Nephron (organoid): ENCODE results near the gene PARL.
"Not testable (repeated sequence)": the region's sequence is repeated elsewhere in the genome, so short reads cannot be mapped to it uniquely, and the experiment has no call there.

Source experiments
- H3K27ac Mint-ChIP-seq, 3 experiments: 2 replicates each; pipeline ENCODE4 v1.8.0; 2020; ENCODE audit warnings: mixed read lengths in 3 of 3, mild to moderate bottlenecking in 2 of 3, moderate library complexity in 1 of 3
- H3K27me3 Mint-ChIP-seq: 2 replicates; pipeline ENCODE4 v1.8.0; 2021; ENCODE audit warnings: low read depth, mild to moderate bottlenecking, moderate library complexity, mixed read lengths
- H3K36me3 Mint-ChIP-seq: 2 replicates; pipeline ENCODE4 v1.8.0; 2020; ENCODE audit warnings: low read depth, mixed read lengths
- H3K4me1 Mint-ChIP-seq: 2 replicates; pipeline ENCODE4 v1.8.0; 2020; ENCODE audit warnings: mixed read lengths
- H3K4me3 Mint-ChIP-seq, 3 experiments: 2 replicates each; pipeline ENCODE4 v1.8.0; 2020; ENCODE audit warnings: mild to moderate bottlenecking in 3 of 3, mixed read lengths in 3 of 3, moderate library complexity in 2 of 3
- H3K9me3 Mint-ChIP-seq: 2 replicates; pipeline ENCODE4 v1.8.0; 2020; ENCODE audit warnings: mixed read lengths
- TF ChIP-seq, protein P1 (sequence below), 3 experiments: fragments of 200-600 bp; sonication (generic); IDR thresholded peaks; one replicate each; pipeline ENCODE4 v1.5.0; 2021; ENCODE audit warnings: antibody characterized with exemption in 3 of 3; ENCODE audit not compliant: unreplicated experiment in 3 of 3

Gene PARL

GRCh38 chr3:183879243-183879642 is 5.4 kb downstream of the PARL start:
- H3K4me3 Mint-ChIP-seq = no peak overlapping the region
- H3K27me3 Mint-ChIP-seq = no peaks in the 10 kb centered on the region
- H3K4me1 Mint-ChIP-seq = peaks cover 22% of the 10 kb centered on the region
- TF ChIP-seq, protein P1, sequence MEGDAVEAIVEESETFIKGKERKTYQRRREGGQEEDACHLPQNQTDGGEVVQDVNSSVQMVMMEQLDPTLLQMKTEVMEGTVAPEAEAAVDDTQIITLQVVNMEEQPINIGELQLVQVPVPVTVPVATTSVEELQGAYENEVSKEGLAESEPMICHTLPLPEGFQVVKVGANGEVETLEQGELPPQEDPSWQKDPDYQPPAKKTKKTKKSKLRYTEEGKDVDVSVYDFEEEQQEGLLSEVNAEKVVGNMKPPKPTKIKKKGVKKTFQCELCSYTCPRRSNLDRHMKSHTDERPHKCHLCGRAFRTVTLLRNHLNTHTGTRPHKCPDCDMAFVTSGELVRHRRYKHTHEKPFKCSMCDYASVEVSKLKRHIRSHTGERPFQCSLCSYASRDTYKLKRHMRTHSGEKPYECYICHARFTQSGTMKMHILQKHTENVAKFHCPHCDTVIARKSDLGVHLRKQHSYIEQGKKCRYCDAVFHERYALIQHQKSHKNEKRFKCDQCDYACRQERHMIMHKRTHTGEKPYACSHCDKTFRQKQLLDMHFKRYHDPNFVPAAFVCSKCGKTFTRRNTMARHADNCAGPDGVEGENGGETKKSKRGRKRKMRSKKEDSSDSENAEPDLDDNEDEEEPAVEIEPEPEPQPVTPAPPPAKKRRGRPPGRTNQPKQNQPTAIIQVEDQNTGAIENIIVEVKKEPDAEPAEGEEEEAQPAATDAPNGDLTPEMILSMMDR (IDR thresholded peaks at IDR 0.05; ENCODE audit: unreplicated experiment in 3 of 3) = no peak
- peaks cover 15% of the 10 kb centered on the region for H3K36me3 Mint-ChIP-seq
- H3K27ac Mint-ChIP-seq = no peak overlapping the region
- H3K9me3 Mint-ChIP-seq = no peaks in the 10 kb centered on the region

- H3K4me3 Mint-ChIP-seq = no peak overlapping the region
- no peak overlapping the region for H3K27ac Mint-ChIP-seq
- H3K27me3 Mint-ChIP-seq = no peaks in the 10 kb centered on the region
- peaks cover 15% of the 10 kb centered on the region for H3K36me3 Mint-ChIP-seq
- peaks cover 10% of the 10 kb centered on the region for H3K4me1 Mint-ChIP-seq
- H3K9me3 Mint-ChIP-seq = no peaks in the 10 kb centered on the region
- TF ChIP-seq, protein P1 (IDR thresholded peaks at IDR 0.05; ENCODE audit: unreplicated experiment in 3 of 3) = no peak
Observed at GRCh38 chr3:183878071-183878470, 6.6 kb downstream of the PARL start.

GRCh38 chr3:183877227-183877626 is 7.5 kb downstream of the PARL start:
- not testable (repeated sequence) for H3K4me3 Mint-ChIP-seq, H3K27ac Mint-ChIP-seq, H3K9me3 Mint-ChIP-seq, H3K4me1 Mint-ChIP-seq, H3K27me3 Mint-ChIP-seq
- H3K36me3 Mint-ChIP-seq = peaks cover 15% of the 10 kb centered on the region

GRCh38 chr3:183875411-183875810 is 9.3 kb downstream of the PARL start:
- Mint-ChIP-seq H3K27me3 (no peaks in the 10 kb centered on the region), H3K27ac (no peak overlapping the region), H3K36me3 (peaks cover 15% of the 10 kb centered on the region), H3K4me3 (no peak overlapping the region), H3K9me3 (no peaks in the 10 kb centered on the region), H3K4me1 (no peaks in the 10 kb centered on the region)
- TF ChIP-seq, protein P1 (IDR thresholded peaks at IDR 0.05; ENCODE audit: unreplicated experiment in 3 of 3) = no peak

DNA sequence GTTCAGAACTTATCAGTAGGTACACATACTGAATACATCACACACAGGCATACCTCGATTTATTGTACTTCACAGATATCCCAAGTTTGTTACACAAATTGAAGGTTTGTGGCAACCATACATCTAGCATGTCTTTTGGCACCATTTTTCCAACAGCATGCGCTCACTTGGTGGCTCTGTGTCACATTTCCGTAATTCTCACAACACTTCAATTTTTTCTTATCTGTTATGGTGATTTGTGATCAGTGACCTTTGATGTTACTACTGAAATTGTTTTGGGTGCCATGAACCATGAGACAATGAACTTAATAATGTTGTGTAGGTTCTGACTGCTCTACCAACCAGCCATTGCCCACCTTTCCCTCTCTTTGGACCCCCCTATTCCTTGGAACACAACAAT is 10.8 kb downstream of the PARL start:
- Mint-ChIP-seq H3K4me3 (no peak overlapping the region), H3K27ac (no peak overlapping the region), H3K4me1 (no peaks in the 10 kb centered on the region), H3K36me3 (peaks cover 14% of the 10 kb centered on the region), H3K9me3 (no peaks in the 10 kb centered on the region), H3K27me3 (no peaks in the 10 kb centered on the region)
- TF ChIP-seq, protein P1 (IDR thresholded peaks at IDR 0.05; ENCODE audit: unreplicated experiment in 3 of 3) = no peak

- TF ChIP-seq, protein P1 (IDR thresholded peaks at IDR 0.05; ENCODE audit: unreplicated experiment in 3 of 3) = no peak
- no peaks in the 10 kb centered on the region for H3K9me3 Mint-ChIP-seq
- H3K27ac Mint-ChIP-seq = no peak overlapping the region
- H3K4me1 Mint-ChIP-seq = no peaks in the 10 kb centered on the region
- no peaks in the 10 kb centered on the region for H3K27me3 Mint-ChIP-seq
- H3K4me3 Mint-ChIP-seq = no peak overlapping the region
- peaks cover 17% of the 10 kb centered on the region for H3K36me3 Mint-ChIP-seq
Observed at GRCh38 chr3:183871541-183871940, 13.1 kb downstream of the PARL start.
